Measurements from ENCODE around the gene CST9.

Gene CST9

DNA sequence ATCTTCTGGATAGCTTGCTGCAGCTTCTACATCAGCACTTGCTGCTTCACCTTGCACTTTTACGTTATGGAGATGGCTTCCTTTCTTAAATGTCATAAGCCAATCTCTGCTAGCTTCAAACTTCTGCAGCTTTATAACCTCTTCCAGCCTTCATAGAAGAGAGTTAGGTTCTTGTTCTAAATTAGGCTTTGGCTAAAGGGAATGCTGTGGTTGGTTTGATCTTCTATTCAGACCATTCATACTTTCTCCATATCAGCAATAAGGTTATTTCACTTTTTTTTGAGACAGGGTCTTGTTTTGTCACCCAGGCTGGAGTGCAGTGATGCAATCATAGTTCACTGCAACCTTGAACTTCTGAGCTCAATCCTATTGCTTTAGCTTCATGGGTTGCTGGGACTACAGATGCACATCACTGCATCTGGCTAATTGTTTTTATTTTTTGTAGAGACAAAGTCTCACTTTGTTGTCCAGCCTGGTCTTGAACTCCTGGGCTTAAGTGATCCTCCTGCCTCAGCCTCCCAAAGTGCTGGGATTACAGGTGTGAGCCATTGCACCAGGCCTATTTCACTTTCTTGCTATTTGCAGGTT, 44.2 kb upstream of the CST9 start:
- TF ChIP-seq, protein P1, sequence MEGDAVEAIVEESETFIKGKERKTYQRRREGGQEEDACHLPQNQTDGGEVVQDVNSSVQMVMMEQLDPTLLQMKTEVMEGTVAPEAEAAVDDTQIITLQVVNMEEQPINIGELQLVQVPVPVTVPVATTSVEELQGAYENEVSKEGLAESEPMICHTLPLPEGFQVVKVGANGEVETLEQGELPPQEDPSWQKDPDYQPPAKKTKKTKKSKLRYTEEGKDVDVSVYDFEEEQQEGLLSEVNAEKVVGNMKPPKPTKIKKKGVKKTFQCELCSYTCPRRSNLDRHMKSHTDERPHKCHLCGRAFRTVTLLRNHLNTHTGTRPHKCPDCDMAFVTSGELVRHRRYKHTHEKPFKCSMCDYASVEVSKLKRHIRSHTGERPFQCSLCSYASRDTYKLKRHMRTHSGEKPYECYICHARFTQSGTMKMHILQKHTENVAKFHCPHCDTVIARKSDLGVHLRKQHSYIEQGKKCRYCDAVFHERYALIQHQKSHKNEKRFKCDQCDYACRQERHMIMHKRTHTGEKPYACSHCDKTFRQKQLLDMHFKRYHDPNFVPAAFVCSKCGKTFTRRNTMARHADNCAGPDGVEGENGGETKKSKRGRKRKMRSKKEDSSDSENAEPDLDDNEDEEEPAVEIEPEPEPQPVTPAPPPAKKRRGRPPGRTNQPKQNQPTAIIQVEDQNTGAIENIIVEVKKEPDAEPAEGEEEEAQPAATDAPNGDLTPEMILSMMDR (IDR thresholded peaks at IDR 0.05) = no peak

GRCh38 chr20:23649242-23649641, 43.5 kb upstream of the CST9 start:
- TF ChIP-seq, protein P1 (IDR thresholded peaks at IDR 0.05) = no peak

- TF ChIP-seq, protein P1 (IDR thresholded peaks at IDR 0.05) = no peak
Observed at GRCh38 chr20:23647346-23647745, 41.6 kb upstream of the CST9 start.

GRCh38 chr20:23646106-23646873, 40.6 kb upstream of the CST9 start:
- TF ChIP-seq, protein P1 (IDR thresholded peaks at IDR 0.05) = no peak

- TF ChIP-seq, protein P1 (IDR thresholded peaks at IDR 0.05) = no peak
Observed at GRCh38 chr20:23645575-23645974, 39.9 kb upstream of the CST9 start.

DNA sequence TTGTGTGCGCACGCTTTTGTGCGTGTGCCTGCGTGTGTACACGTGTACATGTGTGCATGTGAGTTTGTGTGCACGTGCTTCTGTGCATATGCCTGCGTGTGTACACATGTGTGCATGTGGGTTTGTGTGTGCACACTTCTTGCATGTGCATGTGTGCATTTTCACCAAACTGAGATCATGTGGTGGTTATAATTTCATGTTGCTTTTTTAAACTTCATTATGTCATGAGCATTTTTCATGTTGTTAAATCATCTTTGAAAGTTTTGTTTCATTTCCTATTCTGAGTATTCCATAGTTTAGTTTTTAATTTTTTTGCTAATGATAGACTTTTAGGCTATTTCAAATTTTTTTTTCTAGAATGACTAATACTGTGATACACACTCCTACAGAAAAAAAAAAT, 38.4 kb upstream of the CST9 start:
- TF ChIP-seq, protein P1 (IDR thresholded peaks at IDR 0.05) = no peak

GRCh38 chr20:23643659-23644058, 37.9 kb upstream of the CST9 start:
- TF ChIP-seq, protein P1 (IDR thresholded peaks at IDR 0.05) = no peak
